ENCODE measurements around the gene STK25. TPM values are rescaled to one million over a fixed set of nuclear protein-coding genes. Genes with fewer than 3 reads are reported as not detected.

Gene STK25
- total RNA-seq, 2 experiments from 2014 or later, result 108 to 130 TPM

- ATAC-seq (no peak), DNase-seq (no peak)
- H3K27me3 Mint-ChIP-seq, result no peaks in the 10 kb centered on the region
- CTCF ChIA-PET, result no interaction called here
- H3K9me3 Mint-ChIP-seq (ENCODE audit: low read depth), result no peaks in the 10 kb centered on the region
- H3K36me3 Mint-ChIP-seq, result no peaks in the 10 kb centered on the region
- no peaks in the 10 kb centered on the region for H3K4me1 Mint-ChIP-seq
- no peak overlapping the region for H3K4me3 Mint-ChIP-seq
- H3K27ac Mint-ChIP-seq, result peak overlapping the region; percentile 63
Measured at GRCh38 chr2:241489733-241490680, 18.4 kb downstream of the STK25 start.

DNA sequence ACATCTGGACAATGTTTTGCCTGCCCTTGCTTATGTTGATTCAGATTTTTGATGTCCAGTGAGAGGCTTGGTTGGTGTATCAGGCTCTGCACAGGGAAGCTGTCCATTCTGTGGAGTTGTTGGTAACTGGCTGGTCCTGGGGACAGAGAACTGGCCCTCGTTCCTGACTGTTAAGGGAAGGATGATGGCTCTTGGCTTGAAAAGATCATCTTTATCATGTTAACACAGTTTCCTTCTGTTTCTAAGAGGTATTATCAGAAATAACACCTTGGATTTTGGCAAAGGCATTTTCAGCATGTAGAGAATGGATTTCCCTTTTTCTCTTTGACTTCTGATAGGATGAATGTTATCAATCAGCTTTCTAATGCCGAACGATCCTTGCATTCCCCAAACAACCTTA, 19.3 kb downstream of the STK25 start:
- CTCF ChIA-PET, result interaction anchor here (0.6 kb wide), 1 partner anchor 91 kb away, joined by 4 read pairs; no protein-coding TSS in a partner anchor
- H3K36me3 Mint-ChIP-seq, result no peaks in the 10 kb centered on the region
- ATAC-seq (no peak), DNase-seq (no peak)
- H3K27ac Mint-ChIP-seq, result no peak overlapping the region
- H3K4me1 Mint-ChIP-seq, result no peaks in the 10 kb centered on the region
- H3K9me3 Mint-ChIP-seq (ENCODE audit: low read depth), result no peaks in the 10 kb centered on the region
- no peaks in the 10 kb centered on the region for H3K27me3 Mint-ChIP-seq
- H3K4me3 Mint-ChIP-seq, result no peak overlapping the region

DNA sequence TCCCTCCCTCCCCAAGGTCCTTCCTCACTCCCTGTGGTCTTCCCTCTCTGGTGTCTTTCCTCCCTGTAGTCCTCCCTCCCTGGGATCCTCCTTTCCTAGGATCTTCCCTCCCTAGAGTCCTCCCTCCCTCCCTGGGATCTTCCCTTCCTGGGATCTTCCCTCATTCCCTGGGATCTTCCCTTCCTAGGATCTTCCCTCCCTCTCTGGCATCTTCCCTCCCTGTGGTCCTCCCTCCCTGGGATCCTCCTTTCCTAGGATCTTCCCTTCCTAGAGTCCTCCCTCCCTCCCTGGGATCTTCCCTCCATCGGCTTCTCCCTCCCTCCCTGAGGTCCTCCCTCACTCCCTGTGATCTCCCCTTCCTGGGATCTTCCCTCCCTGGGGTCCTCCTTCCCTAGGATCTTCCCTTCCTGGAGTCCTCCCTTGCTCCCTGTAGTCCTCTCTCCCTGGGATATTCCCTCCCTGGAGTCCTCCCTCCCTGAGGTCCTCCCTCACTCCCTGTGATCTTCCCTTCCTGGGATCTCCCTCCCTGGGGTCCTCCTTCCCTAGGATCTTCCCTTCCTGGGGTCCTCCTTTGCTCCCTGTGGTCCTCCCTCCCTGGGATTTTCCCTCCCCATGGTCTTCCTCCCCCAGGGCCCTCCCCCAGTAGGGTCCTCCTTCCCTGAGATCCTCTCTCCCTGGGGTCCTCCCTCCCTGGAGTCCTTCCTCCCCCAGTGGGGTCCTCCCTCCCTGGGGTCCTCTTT, 23.0 kb downstream of the STK25 start:
- Mint-ChIP-seq H3K36me3 (no peaks in the 10 kb centered on the region), H3K27ac (no peak overlapping the region), H3K9me3 (ENCODE audit: low read depth) (no peaks in the 10 kb centered on the region), H3K4me1 (no peaks in the 10 kb centered on the region), H3K4me3 (no peak overlapping the region), H3K27me3 (no peaks in the 10 kb centered on the region)
- ATAC-seq, result no peak
- CTCF ChIA-PET, result no interaction called here
- no peak for DNase-seq

- CTCF ChIA-PET, result no interaction called here
Measured at GRCh38 chr2:241483305-241483704, 25.1 kb downstream of the STK25 start.

GRCh38 chr2:241482126-241482955, 26.0 kb downstream of the STK25 start:
- no peaks in the 10 kb centered on the region for H3K9me3 Mint-ChIP-seq (ENCODE audit: low read depth)
- H3K4me1 Mint-ChIP-seq, result no peaks in the 10 kb centered on the region
- no peaks in the 10 kb centered on the region for H3K36me3 Mint-ChIP-seq
- no peak overlapping the region for H3K4me3 Mint-ChIP-seq
- ATAC-seq (no peak), DNase-seq (no peak)
- no peak overlapping the region for H3K27ac Mint-ChIP-seq
- no peaks in the 10 kb centered on the region for H3K27me3 Mint-ChIP-seq
- CTCF ChIA-PET, result no interaction called here

More at GRCh38 chr2:241483305-241483704, 25.1 kb downstream of the STK25 start:
- Mint-ChIP-seq H3K27me3 (no peaks in the 10 kb centered on the region), H3K9me3 (ENCODE audit: low read depth) (no peaks in the 10 kb centered on the region), H3K36me3 (no peaks in the 10 kb centered on the region), H3K4me1 (no peaks in the 10 kb centered on the region), H3K27ac (no peak overlapping the region), H3K4me3 (no peak overlapping the region)
- DNase-seq (no peak), ATAC-seq (no peak)

- no peak overlapping the region for H3K4me3 Mint-ChIP-seq
- no peaks in the 10 kb centered on the region for H3K9me3 Mint-ChIP-seq (ENCODE audit: low read depth)
- no peak for DNase-seq
- H3K27me3 Mint-ChIP-seq, result no peaks in the 10 kb centered on the region
- no peaks in the 10 kb centered on the region for H3K4me1 Mint-ChIP-seq
- H3K36me3 Mint-ChIP-seq, result no peaks in the 10 kb centered on the region
- H3K27ac Mint-ChIP-seq, result no peak overlapping the region
- CTCF ChIA-PET, result no interaction called here
- no peak for ATAC-seq
Measured at GRCh38 chr2:241481687-241482086, 26.7 kb downstream of the STK25 start.

- Mint-ChIP-seq H3K36me3 (no peaks in the 10 kb centered on the region), H3K9me3 (ENCODE audit: low read depth) (no peaks in the 10 kb centered on the region), H3K4me1 (no peaks in the 10 kb centered on the region), H3K27ac (no peak overlapping the region), H3K27me3 (no peaks in the 10 kb centered on the region), H3K4me3 (no peak overlapping the region)
- ATAC-seq (no peak), DNase-seq (no peak)
- CTCF ChIA-PET, result no interaction called here
Measured at GRCh38 chr2:241479026-241479898, 29.1 kb downstream of the STK25 start.

DNA sequence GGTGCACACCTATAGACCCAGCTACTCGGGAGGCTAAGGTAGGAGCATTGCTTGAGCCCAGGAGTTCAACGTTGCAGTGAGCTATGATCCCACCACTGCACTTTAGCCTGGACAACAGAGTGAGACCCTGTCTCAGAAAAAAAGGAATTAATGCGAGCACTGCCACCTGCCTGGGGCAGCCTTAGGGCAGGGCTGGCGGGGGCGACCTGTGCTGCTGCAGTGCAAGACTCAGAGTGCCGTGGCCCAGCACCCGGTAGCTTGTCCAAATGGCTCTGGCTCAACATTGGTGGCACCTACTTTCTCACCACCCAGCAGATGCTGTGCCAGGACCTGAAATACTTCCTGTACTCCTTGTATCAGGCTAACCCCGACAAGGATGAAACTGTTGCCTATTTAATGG, 30.2 kb downstream of the STK25 start:
- H3K27me3 Mint-ChIP-seq, result peaks cover 1% of the 10 kb centered on the region
- DNase-seq (no peak), ATAC-seq (no peak)
- H3K4me1 Mint-ChIP-seq, result no peaks in the 10 kb centered on the region
- no peak overlapping the region for H3K27ac Mint-ChIP-seq
- H3K4me3 Mint-ChIP-seq, result no peak overlapping the region
- CTCF ChIA-PET, result no interaction called here
- H3K36me3 Mint-ChIP-seq, result no peaks in the 10 kb centered on the region
- H3K9me3 Mint-ChIP-seq (ENCODE audit: low read depth), result no peaks in the 10 kb centered on the region

GRCh38 chr2:241475267-241475666, 33.1 kb downstream of the STK25 start:
- ATAC-seq (no peak), DNase-seq (no peak)
- no peak overlapping the region for H3K27ac Mint-ChIP-seq
- CTCF ChIA-PET, result no interaction called here
- H3K27me3 Mint-ChIP-seq, result peaks cover 6% of the 10 kb centered on the region
- no peaks in the 10 kb centered on the region for H3K36me3 Mint-ChIP-seq
- no peaks in the 10 kb centered on the region for H3K4me1 Mint-ChIP-seq
- no peak overlapping the region for H3K4me3 Mint-ChIP-seq
- no peaks in the 10 kb centered on the region for H3K9me3 Mint-ChIP-seq (ENCODE audit: low read depth)

DNA sequence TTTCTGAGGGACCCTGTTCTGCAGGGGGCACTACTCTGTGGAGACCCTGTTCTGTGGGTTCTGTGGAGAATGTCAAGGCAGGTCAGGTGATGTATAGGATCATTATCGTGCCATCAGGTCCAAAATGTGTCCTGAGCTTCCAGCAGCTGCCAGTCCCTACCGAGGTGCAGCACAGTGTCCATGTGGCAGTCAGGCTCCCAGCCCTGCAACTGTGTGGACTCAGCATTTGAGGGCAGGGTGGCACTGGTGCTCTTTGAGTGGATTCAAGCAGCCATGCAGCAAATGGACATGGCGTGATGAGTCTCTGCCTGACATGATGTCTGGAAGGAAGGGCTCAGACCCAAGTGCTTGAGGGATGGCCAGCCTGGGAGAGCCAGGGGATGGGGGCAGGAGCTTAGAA, 35.0 kb downstream of the STK25 start:
- DNase-seq (no peak), ATAC-seq (no peak)
- Mint-ChIP-seq H3K4me3 (no peak overlapping the region), H3K4me1 (no peaks in the 10 kb centered on the region), H3K27me3 (peaks cover 6% of the 10 kb centered on the region), H3K9me3 (ENCODE audit: low read depth) (no peaks in the 10 kb centered on the region), H3K36me3 (no peaks in the 10 kb centered on the region), H3K27ac (no peak overlapping the region)
- CTCF ChIA-PET, result no interaction called here

GRCh38 chr2:241469746-241470145, 38.6 kb downstream of the STK25 start:
- ATAC-seq (no peak), DNase-seq (no peak)
- no peaks in the 10 kb centered on the region for H3K9me3 Mint-ChIP-seq (ENCODE audit: low read depth)
- no peaks in the 10 kb centered on the region for H3K4me1 Mint-ChIP-seq
- no peak overlapping the region for H3K27ac Mint-ChIP-seq
- peaks cover 6% of the 10 kb centered on the region for H3K27me3 Mint-ChIP-seq
- CTCF ChIA-PET, result no interaction called here
- H3K36me3 Mint-ChIP-seq, result no peaks in the 10 kb centered on the region
- H3K4me3 Mint-ChIP-seq, result no peak overlapping the region

DNA sequence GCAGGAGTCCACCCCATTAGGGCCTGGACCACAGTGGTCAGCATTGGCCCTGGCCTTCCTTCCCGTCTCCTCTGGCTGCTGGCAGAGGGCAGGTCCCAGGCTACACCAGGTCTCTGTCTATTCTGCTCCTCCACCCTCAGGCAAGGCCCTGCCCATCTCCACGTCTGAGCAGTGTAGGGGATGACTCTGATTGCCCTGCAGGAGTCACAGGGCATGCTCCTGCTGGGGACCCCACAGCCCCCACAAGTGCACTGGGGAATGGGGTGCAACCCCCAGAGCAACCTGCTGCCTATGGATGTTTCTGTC, 40.0 kb downstream of the STK25 start:
- no peak for DNase-seq
- no peak overlapping the region for H3K4me3 Mint-ChIP-seq
- peaks cover 6% of the 10 kb centered on the region for H3K27me3 Mint-ChIP-seq
- no peaks in the 10 kb centered on the region for H3K4me1 Mint-ChIP-seq
- CTCF ChIA-PET, result no interaction called here
- H3K36me3 Mint-ChIP-seq, result no peaks in the 10 kb centered on the region
- no peak for ATAC-seq
- H3K9me3 Mint-ChIP-seq (ENCODE audit: low read depth), result no peaks in the 10 kb centered on the region
- no peak overlapping the region for H3K27ac Mint-ChIP-seq

All from activated CD8-positive, alpha-beta memory T cell treated with anti-CD3 and anti-CD28 coated beads, Interleukin-2, amount 10 ng/mL, durations not matched to agents 7 days and 5 days (primary cell).